H54 (cell line): ENCODE results near the gene NELFE.
A peak's percentile ranks its signal among the peaks of the same experiment; 100 is the strongest.

Experiments used
- DNase-seq: peaks from one replicate; pipeline ENCODE4 v3.0.0; 2011; ENCODE audit warnings: low spot score, mixed read lengths; ENCODE audit not compliant: insufficient read length
- FAIRE-seq: peaks from 3 replicates; lab custom pipeline; 2011; peaks lifted over from hg19 to GRCh38; lab: Jason Lieb, UNC
- POLR2A ChIP-seq: IDR thresholded peaks from 2 replicates; pipeline ENCODE4 v1.6.1; 2011; ENCODE audit warnings: low read depth, mild to moderate bottlenecking, low read length

Gene NELFE

DNA sequence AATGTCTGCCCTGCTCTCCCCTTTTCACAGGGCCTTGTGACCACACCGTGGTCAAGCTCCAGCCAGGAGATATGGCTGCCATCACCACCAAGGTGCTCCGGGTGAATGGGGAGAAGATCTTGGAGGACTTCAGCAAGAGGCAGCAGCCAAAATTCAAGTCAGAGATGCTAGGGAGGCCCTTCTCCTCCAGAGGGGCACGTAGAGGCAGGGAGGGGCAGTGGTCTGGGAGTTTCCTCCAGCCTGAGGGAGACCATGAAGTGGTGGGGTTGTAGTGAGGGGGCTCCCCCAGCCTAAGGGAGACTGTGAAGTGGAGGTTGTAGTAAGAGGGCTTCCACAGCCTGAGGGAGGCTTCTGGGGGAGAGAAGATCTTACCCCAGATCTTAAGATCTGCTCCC is 9.2 kb upstream of the NELFE start:
- TF ChIP-seq POLR2A: no peak
- no peak for FAIRE-seq
- DNase-seq: no peak

DNA sequence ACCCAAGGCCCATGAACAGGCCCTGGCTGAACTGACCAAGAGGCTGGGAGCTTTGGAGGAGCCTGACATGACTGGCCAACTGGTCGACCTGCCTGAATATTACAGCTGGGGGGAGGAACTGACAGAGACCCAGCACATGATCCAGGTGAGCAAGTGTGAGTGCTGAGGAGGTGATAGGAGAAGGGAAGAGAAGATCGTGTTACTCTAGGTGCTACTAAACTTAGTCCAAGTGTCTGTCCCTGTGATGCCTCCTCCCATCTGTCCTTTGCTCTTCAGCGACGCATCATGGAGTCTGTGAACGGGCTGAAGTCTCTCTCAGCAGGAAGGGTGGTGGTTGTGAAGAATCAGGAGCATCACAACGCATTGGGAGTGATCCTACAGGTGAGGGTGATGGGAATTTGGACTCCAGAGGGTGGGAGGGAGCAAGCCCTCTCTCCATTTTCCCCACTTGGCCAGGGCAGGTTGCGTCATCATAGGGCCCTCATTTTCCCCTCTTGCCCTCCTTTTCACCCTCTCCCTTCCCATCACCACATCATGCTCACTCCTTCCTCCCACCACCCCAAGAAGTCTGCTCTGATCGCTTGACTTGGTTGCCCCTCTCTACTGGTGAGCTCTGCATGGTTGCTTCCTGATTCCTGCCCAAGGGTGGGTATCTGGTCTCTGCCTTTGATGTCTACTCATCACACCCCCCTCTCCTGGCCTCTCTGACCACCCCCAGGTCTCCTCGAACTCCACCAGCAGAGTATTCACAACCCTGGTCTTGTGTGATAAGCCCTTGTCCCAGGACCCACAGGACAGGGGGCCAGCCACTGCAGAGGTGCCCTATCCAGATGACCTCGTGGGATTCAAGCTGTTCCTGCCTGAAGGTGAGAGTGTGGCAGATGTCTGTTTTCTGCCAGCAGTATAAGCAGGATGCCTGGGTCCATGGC is 8.5 kb upstream of the NELFE start:
- TF ChIP-seq POLR2A: no peak
- no peak for FAIRE-seq
- no peak for DNase-seq

DNA sequence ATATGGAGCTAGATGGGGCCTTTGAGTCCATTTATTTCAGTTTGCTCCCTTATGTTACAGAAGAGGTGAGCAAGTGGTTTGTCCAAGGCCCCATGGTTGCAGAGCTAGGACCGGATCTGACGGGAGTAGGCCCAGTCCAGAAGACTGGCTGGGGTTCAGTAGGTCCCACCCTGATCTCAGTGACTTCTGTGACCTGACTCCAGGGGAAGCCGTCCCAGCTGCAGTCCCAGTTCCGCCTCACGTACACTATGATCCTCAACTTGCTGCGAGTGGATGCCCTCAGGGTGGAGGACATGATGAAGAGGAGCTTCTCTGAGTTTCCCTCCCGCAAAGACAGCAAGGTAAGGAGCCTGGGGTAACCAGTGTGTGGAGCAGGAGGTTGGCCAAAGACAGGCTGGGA is 7.7 kb upstream of the NELFE start:
- DNase-seq (no peak), FAIRE-seq (no peak)
- TF ChIP-seq POLR2A: no peak

DNA sequence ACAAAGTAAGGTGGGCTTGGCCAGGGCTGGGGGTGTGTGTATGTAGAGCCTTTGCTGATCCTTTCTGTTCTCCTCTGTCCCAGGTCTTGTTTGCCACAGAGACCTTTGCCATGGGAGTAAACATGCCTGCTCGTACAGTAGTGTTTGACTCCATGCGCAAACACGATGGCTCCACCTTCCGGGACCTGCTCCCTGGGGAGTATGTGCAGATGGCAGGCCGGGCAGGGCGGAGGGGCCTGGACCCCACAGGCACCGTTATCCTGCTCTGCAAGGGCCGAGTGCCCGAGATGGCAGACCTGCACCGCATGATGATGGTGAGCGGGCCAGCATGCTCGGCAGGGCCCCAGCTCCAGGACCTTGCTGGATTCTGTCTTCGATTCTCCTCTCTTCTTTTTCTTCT is 6.9 kb upstream of the NELFE start:
- DNase-seq (no peak), FAIRE-seq (no peak)
- TF ChIP-seq POLR2A: no peak

DNA sequence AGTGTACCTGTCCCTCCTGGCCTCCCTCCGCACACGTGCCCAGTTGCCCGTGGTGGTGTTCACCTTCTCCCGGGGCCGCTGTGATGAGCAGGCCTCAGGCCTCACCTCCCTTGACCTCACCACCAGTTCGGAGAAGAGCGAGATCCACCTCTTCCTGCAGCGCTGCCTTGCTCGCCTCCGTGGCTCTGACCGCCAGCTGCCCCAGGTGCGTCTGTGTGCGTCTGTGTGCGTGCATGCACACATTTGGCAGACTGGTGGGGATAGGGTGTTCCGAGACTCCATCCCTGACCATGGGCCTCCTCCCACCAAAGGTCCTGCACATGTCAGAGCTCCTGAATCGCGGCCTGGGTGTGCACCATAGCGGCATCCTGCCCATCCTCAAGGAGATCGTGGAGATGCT is 5.2 kb upstream of the NELFE start:
- TF ChIP-seq POLR2A: no peak
- no peak for DNase-seq
- FAIRE-seq: no peak

DNA sequence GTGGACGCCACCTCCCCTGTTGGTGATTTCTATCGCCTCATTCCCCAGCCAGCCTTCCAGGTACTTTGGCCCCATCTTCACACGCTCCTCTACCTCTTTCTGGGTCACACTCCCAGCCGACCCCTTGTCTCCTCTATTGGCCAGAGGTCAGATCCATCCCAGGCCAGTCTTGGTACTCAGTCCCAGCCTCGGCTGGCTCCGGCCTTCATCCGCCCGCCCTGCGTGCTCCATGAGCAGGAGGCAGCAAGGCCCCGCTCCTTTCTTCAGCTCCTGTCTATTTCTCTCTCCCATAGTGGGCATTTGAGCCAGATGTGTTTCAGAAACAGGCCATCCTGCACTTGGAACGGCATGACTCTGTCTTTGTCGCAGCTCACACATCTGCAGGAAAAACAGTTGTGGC is 2.8 kb upstream of the NELFE start:
- DNase-seq: no peak

DNA sequence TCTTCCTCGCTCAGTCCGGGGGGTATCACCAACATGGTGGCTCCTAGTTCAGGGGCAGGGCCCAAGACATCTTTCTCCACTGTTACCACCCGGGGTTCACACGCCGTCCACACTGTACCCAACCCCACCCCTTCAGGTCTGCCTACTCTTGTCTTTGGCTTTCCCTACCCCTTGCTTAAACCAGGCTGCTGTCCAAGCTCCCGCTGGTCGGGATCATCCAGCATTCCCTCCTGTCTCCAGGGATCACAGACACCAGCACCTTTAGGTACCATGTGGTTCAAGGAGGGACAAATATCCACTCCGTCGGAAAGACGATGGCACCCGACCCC is 395 bp downstream of the NELFE start:
- no peak for DNase-seq
- FAIRE-seq: no peak
- no peak for TF ChIP-seq POLR2A

More for the DNA sequence above, 2.8 kb upstream of the NELFE start:
- FAIRE-seq: no peak
- TF ChIP-seq POLR2A: no peak

DNA sequence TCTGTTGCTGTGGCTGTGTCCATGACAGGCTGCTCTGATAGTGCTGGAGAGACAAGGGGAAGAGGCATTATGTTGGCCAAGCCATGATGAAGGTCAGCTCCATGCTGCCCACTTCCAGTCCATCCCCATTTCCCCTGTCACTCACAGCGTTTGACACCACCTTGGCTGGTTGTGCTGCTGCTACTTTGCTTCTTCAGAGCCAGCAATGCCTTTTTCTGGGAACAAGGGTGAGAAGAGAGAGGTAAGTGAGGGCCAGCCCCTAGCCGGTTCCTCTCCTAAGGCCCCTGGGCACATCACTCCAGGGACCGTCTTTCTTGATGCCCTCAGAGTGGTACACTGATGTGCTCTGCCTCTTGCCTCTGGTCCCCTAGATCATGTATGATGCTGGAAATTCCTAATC is 2.0 kb downstream of the NELFE start:
- FAIRE-seq (no peak), DNase-seq (no peak)
- no peak for TF ChIP-seq POLR2A

DNA sequence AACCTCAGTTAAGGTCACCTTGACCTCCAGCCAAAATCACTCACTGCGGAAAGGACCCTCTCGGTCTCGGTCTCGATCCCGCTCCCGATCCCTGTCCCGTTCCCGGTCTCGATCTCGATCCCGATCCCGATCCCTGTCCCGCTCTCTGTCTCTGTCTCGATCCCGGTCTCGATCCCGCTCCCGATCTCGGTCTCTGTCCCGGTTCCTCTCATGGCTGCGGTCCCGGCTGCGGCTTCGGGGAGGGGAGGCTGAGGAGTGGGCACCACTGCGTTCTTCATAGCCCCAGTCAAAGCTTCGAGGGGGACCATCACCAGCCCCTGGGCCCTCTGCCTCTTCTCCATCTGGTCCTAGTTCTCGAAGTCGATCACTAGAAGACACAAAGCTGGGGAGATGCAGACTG is 4.3 kb downstream of the NELFE start:
- DNase-seq: no peak
- FAIRE-seq: no peak
- TF ChIP-seq POLR2A: no peak

DNA sequence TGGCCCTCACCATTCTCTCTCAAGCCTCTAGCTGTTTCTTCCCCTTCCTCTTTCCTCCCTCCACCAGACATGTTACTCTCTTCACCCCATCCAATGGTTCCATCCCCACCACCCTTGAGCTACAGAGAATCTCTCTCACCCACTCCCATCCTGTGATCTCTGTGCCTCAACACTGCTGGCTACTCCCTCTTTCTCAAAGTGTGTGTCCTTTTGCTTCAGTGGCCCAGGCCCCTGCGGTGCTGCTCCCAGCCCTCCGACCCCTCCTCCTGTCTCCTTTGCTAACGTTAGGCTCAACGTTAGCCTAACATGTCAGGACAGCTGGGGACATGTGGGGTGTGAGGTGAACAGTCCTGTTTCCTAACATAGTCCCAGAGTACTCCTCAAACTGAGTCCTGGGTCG is 5.9 kb downstream of the NELFE start:
- FAIRE-seq: no peak
- DNase-seq: no peak
- no peak for TF ChIP-seq POLR2A

DNA sequence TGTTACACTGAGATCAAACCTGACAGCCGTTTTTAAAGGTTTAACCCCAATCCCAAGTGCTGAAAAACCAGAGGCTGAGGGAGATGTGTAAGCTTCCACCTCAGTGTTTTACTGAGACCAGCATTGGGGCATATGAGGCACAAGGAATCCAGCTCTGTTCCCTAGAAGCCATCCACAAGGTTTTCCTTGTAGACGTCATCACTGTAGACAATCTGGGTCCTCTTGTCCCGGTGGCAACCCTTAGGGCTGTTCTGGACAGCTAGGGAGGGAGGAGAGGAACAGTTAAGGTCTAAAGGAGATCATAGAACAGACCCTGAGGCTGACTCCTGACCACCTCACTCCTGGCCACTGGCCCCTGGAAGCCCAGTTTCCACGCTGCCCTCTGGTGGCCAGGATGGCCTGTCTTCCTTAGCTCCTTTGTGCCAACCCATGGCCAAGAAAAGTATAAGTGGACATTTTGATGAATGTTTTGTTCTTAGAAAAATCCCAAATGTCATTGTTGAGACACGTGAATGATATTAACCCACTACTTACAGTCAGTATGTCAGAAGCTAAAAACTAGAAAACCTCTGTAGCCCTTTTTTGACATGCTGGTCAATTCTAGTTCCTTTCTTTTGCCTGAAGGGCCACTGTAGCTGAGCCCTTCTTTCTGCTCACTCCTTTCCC is 6.5 kb downstream of the NELFE start:
- peak; percentile 60 for DNase-seq
- FAIRE-seq: no peak
- TF ChIP-seq POLR2A: no peak

DNA sequence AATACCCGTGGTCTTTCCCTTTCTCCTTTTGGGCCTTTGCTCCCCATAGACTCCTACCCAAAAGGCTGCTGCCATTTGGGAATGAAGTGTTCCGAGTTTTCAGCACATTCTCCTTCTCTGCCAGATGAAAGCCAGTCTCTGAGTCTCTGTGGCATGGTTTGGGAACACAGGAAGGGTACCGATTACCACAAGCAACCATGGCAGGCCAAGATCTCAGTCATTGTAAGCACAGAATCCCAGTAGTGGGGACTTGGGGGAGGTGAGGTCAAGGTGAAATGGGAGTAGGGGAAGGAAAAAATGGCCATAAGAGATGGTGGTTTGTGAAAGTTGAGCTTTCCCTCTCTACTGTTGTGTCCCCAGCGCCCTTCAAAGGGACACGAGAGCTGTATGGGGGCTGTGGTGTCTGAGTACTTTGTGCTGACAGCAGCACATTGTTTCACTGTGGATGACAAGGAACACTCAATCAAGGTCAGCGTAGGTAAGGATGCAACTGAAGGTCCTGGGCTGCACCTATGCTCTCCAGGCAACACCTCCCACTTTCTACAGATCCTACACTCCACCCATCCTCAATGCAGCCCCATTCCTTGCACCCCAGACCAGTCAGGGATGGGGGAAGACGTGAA is 8.7 kb downstream of the NELFE start:
- no peak for TF ChIP-seq POLR2A
- no peak for DNase-seq
- no peak for FAIRE-seq

DNA sequence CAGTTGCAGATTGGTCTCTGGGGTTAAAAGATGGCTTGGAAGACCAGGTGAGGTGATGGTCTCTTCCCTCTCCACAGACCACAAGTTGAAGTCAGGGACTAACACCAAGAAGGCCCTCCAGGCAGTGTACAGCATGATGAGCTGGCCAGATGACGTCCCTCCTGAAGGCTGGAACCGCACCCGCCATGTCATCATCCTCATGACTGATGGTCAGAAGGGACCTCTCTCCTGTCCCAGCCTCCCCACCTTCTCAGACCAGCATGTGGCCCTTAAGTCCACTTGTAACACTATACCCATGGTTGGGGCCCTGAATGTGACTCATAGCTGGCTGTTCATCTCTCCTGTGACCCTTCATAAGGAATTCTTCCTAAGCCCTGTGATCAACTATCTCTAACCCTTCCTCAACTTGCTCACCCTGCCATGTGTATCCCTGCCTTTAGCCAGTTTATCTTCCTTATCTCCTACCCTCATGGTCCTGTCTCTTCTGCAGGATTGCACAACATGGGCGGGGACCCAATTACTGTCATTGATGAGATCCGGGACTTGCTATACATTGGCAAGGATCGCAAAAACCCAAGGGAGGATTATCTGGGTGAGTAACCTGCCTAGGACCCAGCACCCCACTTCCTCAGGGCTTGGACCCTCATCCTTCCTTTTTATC is 9.9 kb downstream of the NELFE start:
- peak; percentile 46 for DNase-seq
- TF ChIP-seq POLR2A: no peak
- FAIRE-seq: no peak

DNA sequence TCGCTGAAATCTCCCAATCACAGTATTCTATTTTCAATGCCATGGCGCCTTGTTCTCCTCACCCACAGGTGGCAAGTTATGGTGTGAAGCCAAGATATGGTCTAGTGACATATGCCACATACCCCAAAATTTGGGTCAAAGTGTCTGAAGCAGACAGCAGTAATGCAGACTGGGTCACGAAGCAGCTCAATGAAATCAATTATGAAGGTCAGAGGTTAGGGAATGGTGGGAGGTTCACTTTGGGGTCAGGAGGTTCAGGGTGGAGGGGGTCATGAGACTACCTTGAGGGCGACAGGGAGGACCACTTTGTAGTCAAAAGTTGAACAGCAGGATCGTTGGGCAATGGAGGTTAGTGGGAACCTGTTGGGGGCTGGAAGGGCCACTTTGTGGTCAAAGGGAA is 10.5 kb downstream of the NELFE start:
- no peak for DNase-seq
- FAIRE-seq: no peak
- no peak for TF ChIP-seq POLR2A
